ENCODE data around the gene PAPPA2.

- no peak for TF ChIP-seq POLR2A (IDR thresholded peaks at IDR 0.05; ENCODE audit: low read depth, low read length)
- TF ChIP-seq CTCF (conservative IDR thresholded peaks at IDR 0.05; ENCODE audit: low read depth, low read length) = no peak
- TF ChIP-seq RAD21 (IDR thresholded peaks at IDR 0.05; ENCODE audit: low read length) = no peak
These were observed 346.3 kb downstream of the PAPPA2 start for GRCh38 chr1:176809292-176809691.
